Tibial nerve (tissue), 4 donors: Measurements from ENCODE around the gene CREB3L4. TPM values are rescaled to one million over a fixed set of nuclear protein-coding genes. Genes with fewer than 3 reads are reported as not detected.

Experiments
- DNase-seq, 2 donors: peaks; one replicate each; pipeline ENCODE4 v3.0.0-alpha.2; 2019; ENCODE audit warnings: low spot score in 2 of 2
- H3K27ac ChIP-seq, 4 donors: fragments of 200-600 bp; sonication (generic) in 3 of 4; one replicate each; pipeline ENCODE4 v1.5.1; 2017 to 2019; ENCODE audit warnings: mild to moderate bottlenecking in 1 of 4
- H3K27me3 ChIP-seq, 2 donors: fragments of 200-600 bp; sonication (generic) in 1 of 2; one replicate each; pipeline versions ENCODE4 v1.5.1 to v1.6.0; 2017 to 2019
- H3K36me3 ChIP-seq, 3 donors: fragments of 200-600 bp; sonication (generic); one replicate each; pipeline ENCODE4 v1.5.1; 2018 to 2019
- H3K4me1 ChIP-seq, 4 donors: fragments of 200-600 bp; sonication (generic) in 3 of 4; one replicate each; pipeline ENCODE4 v1.5.1; 2017 to 2019
- H3K4me3 ChIP-seq, 4 donors: fragments of 200-600 bp; sonication (generic) in 3 of 4; one replicate each; pipeline ENCODE4 v1.5.1; 2017 to 2019; ENCODE audit warnings: mild to moderate bottlenecking in 1 of 4, moderate library complexity in 1 of 4
- H3K9me3 ChIP-seq, 4 donors: fragments of 200-600 bp; sonication (generic) in 3 of 4; one replicate each; pipeline ENCODE4 v1.5.1; 2017 to 2019
- EP300 ChIP-seq, 2 donors: sonication (generic); formaldehyde crosslinking; IDR thresholded peaks; one replicate each; pipeline ENCODE4 v1.6.1; 2017; ENCODE audit warnings: antibody characterized with exemption in 2 of 2, mild to moderate bottlenecking in 1 of 2
- POLR2A ChIP-seq, 2 donors: fragments of 450-650 bp; IDR thresholded peaks; one replicate each; pipeline ENCODE4 v1.6.1; 2017; ENCODE audit warnings: antibody characterized with exemption in 2 of 2, mild to moderate bottlenecking in 2 of 2, moderate library complexity in 2 of 2
- WGBS, 2 donors: methylation state at CpG; one replicate each; pipeline ENCODE4 v1.1.5; 2018; 5-methylcytosine and 5-hydroxymethylcytosine counted together
- total RNA-seq, 4 donors: library from RNA; depleted of rRNA; stranded (reverse); fragments of >200 nt; gene quantifications; one replicate each; pipeline ENCODE4 v1.1.0, GENCODE V29; 2016
- TF ChIP-seq, protein P1 (sequence below), 5 experiments: fragments of 200-600 bp in 3 of 5; fragments of 450-650 bp in 2 of 5; sonication (generic) in 3 of 5; IDR thresholded peaks; one replicate each; pipeline ENCODE4 v1.5.1; 2016 to 2019; ENCODE audit warnings: antibody characterized with exemption in 5 of 5, mild to moderate bottlenecking in 3 of 5, moderate library complexity in 2 of 5

CREB3L4 gene
- total RNA-seq, 4 donors from 2014 or later = 10.2 to 17.5 (median 11.4) TPM

DNA sequence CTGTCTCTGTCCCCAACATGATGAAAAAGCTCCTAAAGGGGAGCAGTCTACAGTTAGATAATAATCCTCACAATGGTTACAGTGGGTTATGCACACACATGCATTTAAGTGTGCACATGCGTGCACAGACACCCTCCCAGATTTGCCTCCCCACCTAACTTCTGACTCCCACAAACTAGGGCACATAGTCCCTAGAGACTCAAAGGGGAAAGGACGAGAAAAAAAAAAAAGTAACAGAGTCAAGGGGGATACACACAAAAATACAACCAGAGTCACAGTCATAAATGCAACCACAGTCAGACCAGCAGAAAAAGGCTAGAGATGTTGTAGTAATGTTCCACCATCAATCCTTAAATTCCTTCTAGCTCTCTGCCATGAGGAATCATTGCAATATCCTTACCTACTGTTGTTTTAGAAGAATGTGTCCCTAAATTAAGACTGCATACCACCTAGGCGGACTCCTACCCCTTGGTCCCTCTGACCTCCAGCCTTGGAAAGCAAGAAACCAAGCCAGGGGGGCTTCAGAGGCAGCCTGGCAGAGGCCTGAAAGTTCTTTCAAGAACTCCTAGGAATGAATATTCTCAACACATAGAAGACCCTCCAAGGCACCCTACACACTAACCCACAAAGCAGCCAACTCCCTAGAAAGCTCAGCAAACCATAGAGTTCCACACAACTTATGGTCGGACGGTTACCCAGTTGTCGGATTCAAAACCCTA lies 10.5 kb upstream of the CREB3L4 start:
- Histone ChIP-seq H3K4me3 (peak overlapping the region; percentile 66 to 92 (median 74)), H3K36me3 (peaks cover 0 to 53% (median 2%) of the 10 kb centered on the region in 3 donors), H3K9me3 (no peaks in the 10 kb centered on the region), H3K4me1 (peaks cover 0 to 68% (median 29%) of the 10 kb centered on the region in 4 donors), H3K27me3 (no peaks in the 10 kb centered on the region), H3K27ac (peak overlapping the region in 3 of 4 donors; percentile 86 to 97 (median 90))
- DNase-seq = no peak
- TF ChIP-seq EP300 (IDR thresholded peaks at IDR 0.05) = no peak
- WGBS, 2 donors = 26 to 30% methylated on average over 6 of the region's 6 CpGs

DNA sequence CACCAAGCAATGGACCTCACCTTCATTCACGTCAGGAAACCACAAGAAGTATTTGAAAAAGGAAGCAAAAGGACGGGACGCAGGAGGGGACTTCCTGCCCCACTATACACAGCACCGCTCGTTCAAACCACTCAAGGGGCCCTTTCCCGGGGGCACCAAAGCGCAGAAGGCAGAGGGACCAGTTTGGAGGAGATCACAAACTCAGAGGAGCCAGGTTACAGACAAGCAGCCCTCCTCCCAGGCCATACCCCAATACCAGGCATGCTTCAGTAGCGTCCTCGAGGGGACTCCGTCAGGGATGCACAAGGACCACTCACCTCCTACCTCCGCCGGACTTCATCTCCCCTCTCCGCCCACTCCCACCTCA lies 10.0 kb upstream of the CREB3L4 start:
- H3K4me1 ChIP-seq = peaks cover 0 to 74% (median 34%) of the 10 kb centered on the region in 4 donors
- H3K27ac ChIP-seq = peak overlapping the region in 3 of 4 donors; percentile 86 to 97 (median 90)
- H3K27me3 ChIP-seq = no peaks in the 10 kb centered on the region
- 0% methylated on average over 13 of the region's 13 CpGs for WGBS, 2 donors
- peaks cover 0 to 47% (median 0%) of the 10 kb centered on the region in 3 donors for H3K36me3 ChIP-seq
- H3K9me3 ChIP-seq = no peaks in the 10 kb centered on the region
- no peak for DNase-seq
- peak overlapping the region; percentile 66 to 92 (median 74) for H3K4me3 ChIP-seq
- TF ChIP-seq POLR2A (IDR thresholded peaks at IDR 0.05) (no peak), EP300 (IDR thresholded peaks at IDR 0.05) (no peak)
- TF ChIP-seq, protein P1, sequence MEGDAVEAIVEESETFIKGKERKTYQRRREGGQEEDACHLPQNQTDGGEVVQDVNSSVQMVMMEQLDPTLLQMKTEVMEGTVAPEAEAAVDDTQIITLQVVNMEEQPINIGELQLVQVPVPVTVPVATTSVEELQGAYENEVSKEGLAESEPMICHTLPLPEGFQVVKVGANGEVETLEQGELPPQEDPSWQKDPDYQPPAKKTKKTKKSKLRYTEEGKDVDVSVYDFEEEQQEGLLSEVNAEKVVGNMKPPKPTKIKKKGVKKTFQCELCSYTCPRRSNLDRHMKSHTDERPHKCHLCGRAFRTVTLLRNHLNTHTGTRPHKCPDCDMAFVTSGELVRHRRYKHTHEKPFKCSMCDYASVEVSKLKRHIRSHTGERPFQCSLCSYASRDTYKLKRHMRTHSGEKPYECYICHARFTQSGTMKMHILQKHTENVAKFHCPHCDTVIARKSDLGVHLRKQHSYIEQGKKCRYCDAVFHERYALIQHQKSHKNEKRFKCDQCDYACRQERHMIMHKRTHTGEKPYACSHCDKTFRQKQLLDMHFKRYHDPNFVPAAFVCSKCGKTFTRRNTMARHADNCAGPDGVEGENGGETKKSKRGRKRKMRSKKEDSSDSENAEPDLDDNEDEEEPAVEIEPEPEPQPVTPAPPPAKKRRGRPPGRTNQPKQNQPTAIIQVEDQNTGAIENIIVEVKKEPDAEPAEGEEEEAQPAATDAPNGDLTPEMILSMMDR (IDR thresholded peaks at IDR 0.05) = no peak

DNA sequence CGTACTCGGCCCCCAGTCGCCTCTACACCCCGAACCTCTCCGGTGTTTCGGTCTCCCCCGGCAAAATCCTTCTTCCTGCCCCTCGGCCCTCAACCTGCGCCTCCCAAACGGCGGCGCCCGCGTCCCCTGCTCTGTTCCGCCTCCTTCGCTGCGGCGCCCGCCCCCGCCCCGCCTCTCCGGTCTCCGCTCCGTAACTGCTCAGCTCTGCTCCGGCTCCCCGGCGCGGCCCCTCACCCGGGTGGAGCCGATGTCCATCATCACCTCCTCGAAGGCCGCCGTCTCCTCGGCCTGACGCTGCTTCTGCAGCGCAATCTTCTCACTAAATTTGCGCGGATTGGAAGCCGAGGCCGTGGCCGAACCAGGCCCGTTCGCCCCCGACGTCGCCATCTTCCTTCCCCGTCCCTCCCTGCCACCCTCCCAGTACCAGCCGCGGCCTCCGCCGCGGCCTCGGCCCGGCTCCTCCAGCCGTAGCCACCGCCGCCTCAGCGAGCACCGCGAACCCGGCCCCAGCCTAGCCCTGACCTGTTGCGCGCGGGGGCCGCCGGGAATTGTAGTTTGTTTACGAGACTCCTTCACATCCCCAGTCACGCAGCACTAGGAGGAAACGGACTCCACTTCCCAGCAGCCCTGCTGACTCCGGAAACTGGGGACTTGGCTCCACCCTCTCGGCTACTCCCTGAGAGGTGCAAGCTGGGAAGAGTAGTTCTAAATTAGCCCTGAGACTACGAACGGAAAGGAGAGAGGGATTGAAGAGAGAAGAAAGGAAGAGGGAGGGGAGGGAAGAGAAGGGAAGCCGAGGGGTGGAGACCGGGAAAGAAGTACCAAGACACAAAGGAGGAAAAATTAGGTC lies 9.4 kb upstream of the CREB3L4 start, which contains the start of gene CRTC2:
TSS of gene CRTC2 (minus strand) at position 502 of the 850 bp plus-strand sequence. CDS start at position 387, 115 bp downstream.
- H3K27me3 ChIP-seq = no peaks in the 10 kb centered on the region
- peaks cover 0 to 76% (median 35%) of the 10 kb centered on the region in 4 donors for H3K4me1 ChIP-seq
- DNase-seq = peak; percentile 99
- peaks cover 0 to 41% (median 0%) of the 10 kb centered on the region in 3 donors for H3K36me3 ChIP-seq
- TF ChIP-seq, protein P1 (IDR thresholded peaks at IDR 0.05) = peak in 1 of 5 experiments; percentile 1
- peak; percentile 60 to 79 for TF ChIP-seq POLR2A (IDR thresholded peaks at IDR 0.05)
- TF ChIP-seq EP300 (IDR thresholded peaks at IDR 0.05) = peak; percentile 80 to 92
- H3K9me3 ChIP-seq = no peaks in the 10 kb centered on the region
- peak within 1 kb of the TSS; percentile 66 to 92 (median 74) for H3K4me3 ChIP-seq
- WGBS, 2 donors = 0 to 1% methylated on average over 55 to 62 of the region's 75 CpGs
- H3K27ac ChIP-seq = peak within 1 kb of the TSS; percentile 64 to 97 (median 88)

DNA sequence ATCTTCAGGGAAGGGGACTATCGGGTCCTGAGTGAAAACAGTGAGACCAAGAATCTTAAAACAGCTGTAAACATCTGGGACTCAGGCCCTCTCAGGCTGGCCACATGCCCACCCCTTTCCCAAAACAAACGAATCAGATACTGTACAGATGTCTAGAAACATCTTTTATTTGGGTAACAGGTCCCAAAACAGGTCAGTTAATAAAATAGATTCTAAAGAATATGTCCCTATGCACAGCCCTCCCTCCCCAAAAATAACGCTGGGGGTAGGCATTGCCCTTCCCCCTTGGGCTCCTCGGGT lies 8.8 kb upstream of the CREB3L4 start:
- peak in 1 of 2 donors; percentile 18 for DNase-seq
- WGBS, 2 donors = 10 to 17% methylated on average over 4 of the region's 4 CpGs
- H3K4me3 ChIP-seq = peak overlapping the region in 2 of 4 donors; percentile 72 to 92

DNA sequence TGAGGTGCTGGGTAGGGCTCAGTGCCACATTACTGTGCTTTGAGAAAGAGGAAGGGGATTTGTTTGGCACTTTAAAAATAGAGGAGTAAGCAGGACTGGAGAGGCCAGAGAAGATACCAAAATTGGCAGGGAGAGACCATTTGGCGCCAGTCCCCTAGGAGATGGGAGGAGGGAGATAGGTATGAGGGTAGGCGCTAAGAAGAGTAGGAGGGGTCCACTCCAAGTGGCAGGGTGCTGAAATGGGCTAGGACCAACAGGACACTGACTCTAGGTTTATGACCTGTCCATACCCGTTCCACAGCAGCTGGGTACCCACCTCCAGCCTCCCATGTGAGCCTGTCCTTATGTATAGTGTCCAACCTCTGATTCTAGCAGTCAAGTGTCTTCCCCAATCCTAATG lies 8.2 kb upstream of the CREB3L4 start:
- Histone ChIP-seq H3K27ac (peak overlapping the region; percentile 64 to 97 (median 88)), H3K36me3 (peaks cover 0 to 30% (median 0%) of the 10 kb centered on the region in 3 donors), H3K27me3 (no peaks in the 10 kb centered on the region), H3K4me1 (peaks cover 0 to 73% (median 37%) of the 10 kb centered on the region in 4 donors), H3K9me3 (no peaks in the 10 kb centered on the region), H3K4me3 (no peak overlapping the region)
- no peak for DNase-seq
- no peak for TF ChIP-seq EP300 (IDR thresholded peaks at IDR 0.05)
- 65 to 76% methylated on average over 3 of the region's 3 CpGs for WGBS, 2 donors

More for the DNA sequence above, 8.8 kb upstream of the CREB3L4 start:
- Histone ChIP-seq H3K9me3 (no peaks in the 10 kb centered on the region), H3K27me3 (no peaks in the 10 kb centered on the region), H3K27ac (peak overlapping the region; percentile 64 to 97 (median 88)), H3K4me1 (peaks cover 0 to 73% (median 35%) of the 10 kb centered on the region in 4 donors), H3K36me3 (peaks cover 0 to 35% (median 0%) of the 10 kb centered on the region in 3 donors)
- TF ChIP-seq EP300 (IDR thresholded peaks at IDR 0.05) (no peak), POLR2A (IDR thresholded peaks at IDR 0.05) (no peak)
- TF ChIP-seq, protein P1 (IDR thresholded peaks at IDR 0.05) = no peak
